ENCODE results near the gene CD226. TPM values are rescaled to one million over a fixed set of nuclear protein-coding genes. Genes with fewer than 3 reads are reported as not detected.

CD226 gene
- polyA plus RNA-seq, 1 of the 3 experiments (the other 2 are of a cell fraction): 0.56 TPM

DNA sequence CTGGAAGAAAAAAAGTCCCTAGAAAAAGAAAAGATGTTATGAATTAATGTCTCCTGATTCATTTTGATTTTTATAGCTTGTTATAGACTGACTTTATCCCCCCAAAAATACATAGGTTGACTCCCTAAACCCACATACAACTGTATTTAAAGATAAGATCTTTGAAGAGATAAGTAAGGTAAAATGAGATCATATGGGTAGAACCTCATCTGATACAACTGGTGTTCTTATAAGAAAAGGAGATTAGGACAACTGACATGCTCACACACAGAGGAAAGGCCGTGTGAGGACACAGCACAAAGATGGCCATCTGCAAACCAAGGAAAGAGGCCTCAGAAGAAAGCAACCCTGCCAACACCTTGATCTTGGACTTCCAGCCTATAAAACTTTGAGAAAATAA is 117.5 kb downstream of the CD226 start:
- Histone ChIP-seq H3K36me3 (replicated peaks in 1 of 2; ENCODE audit: control insufficient read depth in 1 of 2, insufficient read depth in 2 of 2, low read length in 1 of 2) (peaks cover 0 to 2% of the 10 kb centered on the region in 2 experiments), H3K27ac (ENCODE audit: low read depth in 2 of 2, low read length in 1 of 2) (no peak overlapping the region), H3K9me3 (no peaks in the 10 kb centered on the region), H3K27me3 (ENCODE audit: insufficient read depth) (no peaks in the 10 kb centered on the region), H4K20me1 (ENCODE audit: insufficient read depth) (no peaks in the 10 kb centered on the region), H3K79me2 (ENCODE audit: insufficient read depth) (no peaks in the 10 kb centered on the region), H3K4me3 (ENCODE audit: low read depth in 2 of 2, low read length in 1 of 2) (no peak overlapping the region), H3F3A (replicated peaks; ENCODE audit: insufficient read depth) (no peaks in the 10 kb centered on the region), H3K4me2 (no peak overlapping the region), H3K4me1 (ENCODE audit: control insufficient read depth in 1 of 2, insufficient read depth in 2 of 2, low read depth in 1 of 2, low read length in 1 of 2) (no peaks in the 10 kb centered on the region; a peak in 1 of 4 replicates), H3K9me2 (no peaks in the 10 kb centered on the region), H2AFZ (ENCODE audit: low read depth) (no peak overlapping the region), H3K9ac (no peak overlapping the region)
- 75% methylated on average over 1 of the region's 1 CpG for WGBS (ENCODE audit: low lambda C conversion rate)
- TF ChIP-seq FOXM1 (IDR thresholded peaks at IDR 0.05; ENCODE audit: low read depth) (no peak), JUND (IDR thresholded peaks at IDR 0.05) (no peak), ELF1 (IDR thresholded peaks at IDR 0.05) (no peak), SIN3A (IDR thresholded peaks at IDR 0.05; ENCODE audit: borderline replicate concordance, low read depth, low read length) (no peak), CHD2 (IDR thresholded peaks at IDR 0.05; ENCODE audit: low read length, partially characterized antibody) (no peak), FOSL2 (IDR thresholded peaks at IDR 0.05; ENCODE audit: borderline replicate concordance, low read depth) (no peak), MEF2A (IDR thresholded peaks at IDR 0.05; ENCODE audit: borderline replicate concordance, low read depth) (no peak), NRF1 (IDR thresholded peaks at IDR 0.05; ENCODE audit: low read depth, low read length) (no peak), GABPA (IDR thresholded peaks at IDR 0.05; ENCODE audit: low read depth) (no peak), RXRA (IDR thresholded peaks at IDR 0.05; ENCODE audit: borderline replicate concordance, low read depth) (no peak), SMC3 (IDR thresholded peaks at IDR 0.05; ENCODE audit: low read depth, low read length) (no peak)
- TF ChIP-seq, protein P1, sequence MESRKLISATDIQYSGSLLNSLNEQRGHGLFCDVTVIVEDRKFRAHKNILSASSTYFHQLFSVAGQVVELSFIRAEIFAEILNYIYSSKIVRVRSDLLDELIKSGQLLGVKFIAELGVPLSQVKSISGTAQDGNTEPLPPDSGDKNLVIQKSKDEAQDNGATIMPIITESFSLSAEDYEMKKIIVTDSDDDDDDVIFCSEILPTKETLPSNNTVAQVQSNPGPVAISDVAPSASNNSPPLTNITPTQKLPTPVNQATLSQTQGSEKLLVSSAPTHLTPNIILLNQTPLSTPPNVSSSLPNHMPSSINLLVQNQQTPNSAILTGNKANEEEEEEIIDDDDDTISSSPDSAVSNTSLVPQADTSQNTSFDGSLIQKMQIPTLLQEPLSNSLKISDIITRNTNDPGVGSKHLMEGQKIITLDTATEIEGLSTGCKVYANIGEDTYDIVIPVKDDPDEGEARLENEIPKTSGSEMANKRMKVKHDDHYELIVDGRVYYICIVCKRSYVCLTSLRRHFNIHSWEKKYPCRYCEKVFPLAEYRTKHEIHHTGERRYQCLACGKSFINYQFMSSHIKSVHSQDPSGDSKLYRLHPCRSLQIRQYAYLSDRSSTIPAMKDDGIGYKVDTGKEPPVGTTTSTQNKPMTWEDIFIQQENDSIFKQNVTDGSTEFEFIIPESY (IDR thresholded peaks at IDR 0.05; ENCODE audit: borderline replicate concordance, low read depth): no peak
- DNase-seq: no peak
- ChIA-PET CTCF (no interaction called here), POLR2A (no interaction called here)

DNA sequence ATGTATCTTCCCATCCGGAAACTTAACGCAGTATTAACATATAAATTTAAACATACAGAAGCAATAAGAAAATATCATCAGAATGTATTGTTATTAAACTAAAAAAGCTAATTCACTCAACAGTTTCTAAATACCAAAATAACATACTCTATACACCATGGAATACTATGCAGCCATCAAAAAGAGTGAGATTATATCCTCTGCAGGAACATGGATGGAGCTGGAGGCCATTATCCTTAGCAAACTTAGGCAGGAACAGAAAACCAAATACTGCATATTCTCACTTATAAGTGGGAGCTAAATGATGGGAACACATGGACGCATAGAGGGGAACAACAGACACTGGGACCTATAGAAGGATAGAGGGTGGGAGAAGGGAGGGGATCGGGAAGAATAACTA is 127.1 kb downstream of the CD226 start:
- Histone ChIP-seq H3K27ac (ENCODE audit: low read depth in 2 of 2, low read length in 1 of 2) (no peak overlapping the region), H3F3A (replicated peaks; ENCODE audit: insufficient read depth) (peaks cover 6% of the 10 kb centered on the region), H3K4me3 (ENCODE audit: low read depth in 2 of 2, low read length in 1 of 2) (no peak overlapping the region), H3K9me3 (no peaks in the 10 kb centered on the region; the same call in 1 of the 2 replicates), H3K36me3 (replicated peaks in 1 of 2; ENCODE audit: control insufficient read depth in 1 of 2, insufficient read depth in 2 of 2, low read length in 1 of 2) (peaks cover 0 to 1% of the 10 kb centered on the region in 2 experiments), H4K20me1 (ENCODE audit: insufficient read depth) (no peaks in the 10 kb centered on the region), H2AFZ (ENCODE audit: low read depth) (no peak overlapping the region), H3K27me3 (ENCODE audit: insufficient read depth) (no peaks in the 10 kb centered on the region), H3K79me2 (ENCODE audit: insufficient read depth) (no peaks in the 10 kb centered on the region), H3K4me1 (ENCODE audit: control insufficient read depth in 1 of 2, insufficient read depth in 2 of 2, low read depth in 1 of 2, low read length in 1 of 2) (no peaks in the 10 kb centered on the region), H3K9ac (no peak overlapping the region), H3K4me2 (no peak overlapping the region), H3K9me2 (no peaks in the 10 kb centered on the region)
- 96% methylated on average over 4 of the region's 4 CpGs for WGBS (ENCODE audit: low lambda C conversion rate)
- CTCF ChIA-PET: no interaction called here
- DNase-seq: no peak
- no peak for TF ChIP-seq MXI1 (IDR thresholded peaks at IDR 0.05; ENCODE audit: low read depth, low read length)
- no peak for TF ChIP-seq FOXM1 (IDR thresholded peaks at IDR 0.05; ENCODE audit: low read depth)
- POLR2A ChIA-PET: no interaction called here
